Osteocyte (in vitro differentiated cells): ENCODE results near the gene C1orf105. TPM values are rescaled to one million over a fixed set of nuclear protein-coding genes. Genes with fewer than 3 reads are reported as not detected.
"Not testable (repeated sequence)": the region's sequence is repeated elsewhere in the genome, so short reads cannot be mapped to it uniquely, and the experiment has no call there.

ENCODE experiments used
- DNase-seq: peaks from one replicate; pipeline ENCODE4 v3.0.0; 2021; ENCODE audit warnings: mixed read lengths; ENCODE audit not compliant: unreplicated experiment; ENCODE audit errors: extremely low spot score
- H3K27ac Mint-ChIP-seq: one replicate; pipeline ENCODE4 v1.8.0; 2021; ENCODE audit warnings: mild to moderate bottlenecking, mixed read lengths; ENCODE audit not compliant: unreplicated experiment
- H3K27me3 Mint-ChIP-seq: one replicate; pipeline ENCODE4 v1.8.0; 2021; ENCODE audit warnings: mixed read lengths; ENCODE audit not compliant: unreplicated experiment
- H3K36me3 Mint-ChIP-seq: one replicate; pipeline ENCODE4 v1.8.0; 2021; ENCODE audit warnings: mixed read lengths; ENCODE audit not compliant: unreplicated experiment
- H3K4me1 Mint-ChIP-seq: one replicate; pipeline ENCODE4 v1.8.0; 2021; ENCODE audit warnings: mixed read lengths; ENCODE audit not compliant: unreplicated experiment
- H3K4me3 Mint-ChIP-seq: one replicate; pipeline ENCODE4 v1.8.0; 2021; ENCODE audit warnings: mild to moderate bottlenecking, moderate library complexity, mixed read lengths; ENCODE audit not compliant: unreplicated experiment
- H3K9me3 Mint-ChIP-seq: one replicate; pipeline ENCODE4 v1.8.0; 2021; ENCODE audit warnings: mixed read lengths; ENCODE audit not compliant: unreplicated experiment
- CTCF ChIP-seq: fragments of 200-600 bp; sonication (generic); IDR thresholded peaks from 2 replicates; pipeline ENCODE4 v1.5.0; 2021; ENCODE audit warnings: antibody characterized with exemption, mild to moderate bottlenecking, moderate library complexity
- long read RNA-seq: library from polyadenylated mRNA; unstranded; transcript quantifications from one replicate; pipeline ENCODE4 v2.0.0, GENCODE V29; 2021
- total RNA-seq: library from RNA; stranded (reverse); gene quantifications from 2 replicates; pipeline ENCODE4 v1.2.1, GENCODE V29; 2021

Gene C1orf105
- total RNA-seq = not detected in 2 replicates
- long read RNA-seq = 0 reads

GRCh38 chr1:172420385-172420784 lies at the start of gene C1orf105:
TSS of gene C1orf105 (plus strand) at chr1:172420685. CDS start at chr1:172420886, 201 bp downstream.
- DNase-seq = no peak
- no peak for TF ChIP-seq CTCF
- no peak within 1 kb of the TSS for H3K4me3 Mint-ChIP-seq
- H3K27me3 Mint-ChIP-seq = no peaks in the 10 kb centered on the region
- H3K4me1 Mint-ChIP-seq = no peaks in the 10 kb centered on the region
- H3K36me3 Mint-ChIP-seq = peaks cover 1% of the 10 kb centered on the region
- H3K9me3 Mint-ChIP-seq = no peaks in the 10 kb centered on the region
- H3K27ac Mint-ChIP-seq = no peak within 1 kb of the TSS

- H3K27me3 Mint-ChIP-seq, DNase-seq, H3K36me3 Mint-ChIP-seq, H3K27ac Mint-ChIP-seq, H3K4me3 Mint-ChIP-seq: not testable (repeated sequence)
- Mint-ChIP-seq H3K4me1 (peaks cover 17% of the 10 kb centered on the region), H3K9me3 (peaks cover 19% of the 10 kb centered on the region)
Measured at GRCh38 chr1:172371646-172372045, 48.8 kb upstream of the C1orf105 start.

- Mint-ChIP-seq H3K36me3 (no peaks in the 10 kb centered on the region), H3K27me3 (no peaks in the 10 kb centered on the region), H3K4me3 (no peak overlapping the region), H3K4me1 (peaks cover 21% of the 10 kb centered on the region), H3K27ac (no peak overlapping the region), H3K9me3 (peaks cover 5% of the 10 kb centered on the region)
- no peak for TF ChIP-seq CTCF
- no peak for DNase-seq
Measured at GRCh38 chr1:172373864-172374263, 46.6 kb upstream of the C1orf105 start.

- H3K9me3 Mint-ChIP-seq = no peaks in the 10 kb centered on the region
- no peak for DNase-seq
- no peaks in the 10 kb centered on the region for H3K27me3 Mint-ChIP-seq
- no peak overlapping the region for H3K4me3 Mint-ChIP-seq
- TF ChIP-seq CTCF = no peak
- H3K36me3 Mint-ChIP-seq = no peaks in the 10 kb centered on the region
- H3K27ac Mint-ChIP-seq = no peak overlapping the region
- H3K4me1 Mint-ChIP-seq = peaks cover 27% of the 10 kb centered on the region
Measured at GRCh38 chr1:172375211-172375631, 45.3 kb upstream of the C1orf105 start.

GRCh38 chr1:172376431-172376830 lies 44.1 kb upstream of the C1orf105 start:
- DNase-seq = no peak
- no peak for TF ChIP-seq CTCF
- no peak overlapping the region for H3K4me3 Mint-ChIP-seq
- no peak overlapping the region for H3K27ac Mint-ChIP-seq
- H3K4me1 Mint-ChIP-seq = peaks cover 37% of the 10 kb centered on the region
- H3K27me3 Mint-ChIP-seq = no peaks in the 10 kb centered on the region
- no peaks in the 10 kb centered on the region for H3K36me3 Mint-ChIP-seq
- no peaks in the 10 kb centered on the region for H3K9me3 Mint-ChIP-seq

GRCh38 chr1:172377565-172377964 lies 42.9 kb upstream of the C1orf105 start:
- TF ChIP-seq CTCF = no peak
- Mint-ChIP-seq H3K4me1 (peaks cover 49% of the 10 kb centered on the region), H3K27ac (no peak overlapping the region), H3K4me3 (no peak overlapping the region), H3K9me3 (no peaks in the 10 kb centered on the region), H3K36me3 (no peaks in the 10 kb centered on the region), H3K27me3 (no peaks in the 10 kb centered on the region)
- no peak for DNase-seq
